NCI-H1048 (cell line): ENCODE data around the gene CCDC148.
"Not testable (repeated sequence)": the region's sequence is repeated elsewhere in the genome, so short reads cannot be mapped to it uniquely, and the experiment has no call there.

Experiments
- DNase-seq: peaks from one replicate; lab custom pipeline; 2025; lab: John Stamatoyannopoulos, UW

Gene CCDC148

DNA sequence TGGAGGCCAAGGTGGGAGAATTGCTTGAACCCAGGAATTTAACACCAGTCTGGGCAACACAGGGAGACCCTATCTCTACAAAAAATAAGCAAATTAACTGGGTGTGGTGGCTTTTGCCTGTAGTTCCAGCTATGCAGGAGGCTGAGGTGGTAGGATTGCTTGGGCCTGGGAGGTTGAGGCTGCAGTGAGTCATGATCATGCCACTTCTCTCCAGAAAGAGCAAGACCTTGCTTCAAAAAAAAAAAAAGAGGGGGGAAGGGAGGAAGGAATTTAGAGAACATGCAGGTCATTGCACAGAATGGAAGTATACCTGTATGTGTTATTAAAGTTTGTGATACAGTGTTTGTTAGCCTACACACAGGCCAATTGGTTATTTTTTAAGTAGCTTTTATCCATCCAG lies 26.0 kb upstream of the CCDC148 start:
- no peak for DNase-seq

DNA sequence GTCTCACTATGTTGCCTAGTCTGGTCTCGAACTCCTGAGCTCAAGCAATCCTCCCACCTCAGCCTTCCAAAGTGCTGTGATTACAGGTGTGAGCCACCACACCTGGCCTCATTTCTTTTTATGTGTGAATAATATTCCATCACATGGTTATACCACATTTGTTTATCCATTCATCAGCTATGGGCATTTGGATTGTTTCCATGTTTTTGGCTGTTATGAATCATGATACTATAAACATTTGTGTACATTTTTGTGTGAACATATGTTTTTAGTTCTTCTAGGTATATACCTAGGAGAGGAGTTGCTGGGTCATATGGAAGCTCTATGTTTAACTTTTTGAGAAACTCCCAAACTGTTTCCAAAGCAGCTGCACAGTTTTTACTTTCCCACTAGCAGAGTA lies 24.6 kb upstream of the CCDC148 start:
- DNase-seq = no peak

DNA sequence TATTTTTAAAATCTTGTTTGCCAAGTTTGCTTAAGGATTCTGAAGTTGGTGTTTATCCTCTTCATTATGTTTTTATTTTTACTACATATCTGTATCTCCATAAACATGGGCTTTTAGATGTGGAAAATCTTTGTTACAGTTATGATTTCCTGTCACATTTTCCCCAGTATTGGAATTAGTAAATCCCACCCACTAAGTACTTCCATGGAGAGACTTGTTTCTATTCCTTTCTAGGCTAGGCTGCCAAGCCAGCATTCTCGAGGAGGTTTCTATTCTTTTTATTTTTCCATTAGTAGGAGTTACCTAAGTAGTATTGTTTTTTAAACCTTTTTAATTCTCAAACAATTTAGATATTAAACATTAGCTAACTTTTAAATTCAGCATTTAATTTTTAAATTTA lies 22.3 kb upstream of the CCDC148 start:
- DNase-seq = no peak

DNA sequence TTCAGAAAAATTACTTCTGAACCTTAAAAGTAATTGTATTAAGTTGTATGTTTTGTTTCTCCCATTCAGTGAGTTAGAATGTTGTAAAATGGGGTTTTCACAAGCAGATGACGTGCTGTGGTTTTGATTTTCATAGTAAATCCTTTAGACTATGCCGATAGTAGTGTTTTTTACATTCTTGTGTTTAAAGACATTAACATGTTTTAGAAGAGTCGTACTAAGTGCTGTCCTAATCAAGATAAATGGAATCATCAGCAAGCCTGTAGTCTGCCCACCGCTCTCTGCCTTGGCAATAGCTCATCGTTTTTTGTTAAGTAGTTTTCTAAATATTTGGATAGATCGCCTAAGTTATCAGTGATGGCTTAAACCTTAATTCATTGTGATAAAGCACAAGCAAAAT lies 21.7 kb upstream of the CCDC148 start:
- no peak for DNase-seq

DNA sequence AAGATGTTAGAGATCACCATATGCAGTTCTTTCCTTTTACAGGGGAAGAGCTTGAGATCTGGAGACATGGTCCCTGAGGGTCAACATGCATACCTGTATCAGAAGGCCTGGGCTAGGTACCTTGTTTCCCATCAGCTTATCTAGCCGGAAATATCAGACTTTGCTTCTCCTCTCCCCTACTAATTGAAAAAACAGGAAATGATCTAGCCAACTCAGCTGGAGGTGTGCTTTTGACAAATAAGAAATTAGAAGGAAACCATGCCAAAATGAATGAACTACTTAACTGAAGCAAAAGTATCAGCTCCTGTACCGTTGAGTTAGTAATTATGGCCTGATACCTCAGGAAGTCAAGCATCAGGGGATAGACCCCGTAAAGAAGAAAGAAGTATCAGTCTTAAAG lies 20.6 kb upstream of the CCDC148 start:
- DNase-seq = no peak

DNA sequence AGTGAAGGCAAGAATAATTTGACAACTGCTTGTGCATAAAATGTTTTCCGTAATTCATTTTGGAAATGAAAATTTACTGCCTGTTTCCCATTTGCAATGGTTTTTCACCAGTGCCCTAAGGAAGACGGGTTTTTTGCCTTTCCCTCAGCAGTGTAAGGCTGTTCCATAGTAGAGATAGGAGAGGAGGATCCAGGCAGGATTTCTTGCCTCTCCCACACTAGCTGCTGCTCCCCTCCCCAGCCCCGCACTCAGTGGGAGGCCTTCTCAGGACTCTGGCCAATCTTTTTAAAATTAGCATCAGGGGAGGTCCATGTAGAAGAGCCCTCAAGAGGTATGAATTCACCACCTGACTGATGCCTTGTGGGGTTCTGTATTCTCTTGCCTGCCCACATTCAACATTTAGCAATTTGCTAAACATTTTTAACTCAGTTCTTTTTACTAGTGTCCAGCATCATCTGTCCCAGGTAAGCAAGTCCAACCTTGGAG lies 18.0 kb upstream of the CCDC148 start:
- DNase-seq = not testable (repeated sequence)

DNA sequence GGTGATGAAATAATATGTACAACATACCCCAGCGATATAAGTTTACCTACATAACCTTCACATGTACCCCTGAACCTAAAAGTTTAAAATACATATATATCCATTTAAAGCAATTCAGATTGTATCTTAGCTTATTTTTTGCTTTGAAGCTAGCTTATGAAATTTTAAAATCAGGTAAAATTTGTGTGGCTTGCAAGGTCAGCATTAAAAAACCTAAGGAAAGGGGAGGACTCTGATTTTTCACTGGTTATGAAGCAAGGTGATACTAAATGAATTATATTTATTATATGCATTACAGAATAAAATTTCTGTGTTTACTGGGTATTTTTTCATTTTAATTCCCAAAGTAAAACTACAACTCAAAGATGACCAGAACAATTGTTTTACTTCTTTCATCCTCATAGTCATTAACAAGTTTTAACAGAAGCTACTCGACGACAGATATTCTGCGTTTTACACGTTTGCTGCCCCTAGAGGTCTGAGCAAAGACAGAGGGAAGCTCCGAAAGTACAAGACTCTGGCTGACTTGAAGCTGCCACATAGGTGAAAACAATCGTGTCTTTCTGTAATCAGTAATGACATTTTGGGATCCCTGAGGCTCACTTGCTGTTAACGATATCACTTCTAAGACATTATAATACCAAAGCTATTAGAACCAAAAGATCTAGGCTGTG lies 17.3 kb upstream of the CCDC148 start:
- DNase-seq = no peak

DNA sequence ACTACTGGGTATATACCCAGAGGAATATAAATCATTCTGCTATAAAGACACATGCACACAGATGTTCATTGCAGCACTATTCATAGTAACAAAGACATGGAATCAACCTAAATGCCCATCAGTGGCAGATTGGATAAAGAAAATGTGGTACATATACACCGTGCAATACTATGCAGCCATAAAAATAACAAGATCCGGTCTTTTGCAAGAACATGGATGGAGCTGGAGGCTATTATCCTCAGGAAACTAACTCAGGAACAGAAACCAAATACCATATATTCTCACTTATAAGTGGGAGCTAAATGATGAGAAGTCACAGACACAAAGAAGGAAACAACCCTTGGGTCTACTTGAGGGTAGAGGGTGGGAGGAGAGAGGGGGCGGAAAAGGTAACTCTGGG lies 16.7 kb upstream of the CCDC148 start:
- DNase-seq = not testable (repeated sequence)

DNA sequence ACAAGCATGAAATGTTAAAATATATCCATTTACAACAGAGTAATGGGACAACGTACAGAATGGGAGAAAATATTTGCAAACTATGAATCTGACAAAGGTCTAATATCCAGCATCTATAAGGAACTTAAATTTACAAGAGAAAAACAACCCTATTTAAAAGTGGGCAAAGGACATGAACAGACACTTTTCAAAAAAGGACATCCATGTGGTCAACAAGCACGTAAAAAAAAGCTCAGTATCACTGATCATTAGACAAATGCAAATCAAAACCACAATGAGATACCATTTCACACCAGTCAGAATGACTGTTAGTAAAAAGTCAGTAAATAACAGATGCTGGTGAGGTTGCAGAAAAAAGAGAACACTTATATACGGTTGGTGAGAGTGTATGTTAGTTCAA lies 16.3 kb upstream of the CCDC148 start:
- DNase-seq = not testable (repeated sequence)

DNA sequence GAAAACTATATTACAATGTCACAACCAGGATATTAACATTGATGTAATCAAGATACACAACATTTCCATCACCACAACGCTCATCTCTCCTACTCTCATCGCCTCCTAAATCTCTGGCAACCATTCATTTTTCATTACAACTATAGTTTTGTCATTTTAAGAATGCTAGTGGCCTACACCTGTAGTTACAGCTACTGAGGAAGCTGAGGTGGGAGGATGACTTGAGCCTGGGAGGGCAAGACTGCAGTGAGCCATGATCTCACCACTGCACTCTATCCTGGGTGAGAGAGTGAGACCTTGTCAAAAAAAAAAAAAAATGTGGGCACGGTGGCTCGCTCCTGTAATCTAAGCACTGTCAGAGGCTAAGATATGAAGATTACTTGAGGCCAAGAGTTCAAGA lies 10.7 kb upstream of the CCDC148 start:
- DNase-seq = no peak

DNA sequence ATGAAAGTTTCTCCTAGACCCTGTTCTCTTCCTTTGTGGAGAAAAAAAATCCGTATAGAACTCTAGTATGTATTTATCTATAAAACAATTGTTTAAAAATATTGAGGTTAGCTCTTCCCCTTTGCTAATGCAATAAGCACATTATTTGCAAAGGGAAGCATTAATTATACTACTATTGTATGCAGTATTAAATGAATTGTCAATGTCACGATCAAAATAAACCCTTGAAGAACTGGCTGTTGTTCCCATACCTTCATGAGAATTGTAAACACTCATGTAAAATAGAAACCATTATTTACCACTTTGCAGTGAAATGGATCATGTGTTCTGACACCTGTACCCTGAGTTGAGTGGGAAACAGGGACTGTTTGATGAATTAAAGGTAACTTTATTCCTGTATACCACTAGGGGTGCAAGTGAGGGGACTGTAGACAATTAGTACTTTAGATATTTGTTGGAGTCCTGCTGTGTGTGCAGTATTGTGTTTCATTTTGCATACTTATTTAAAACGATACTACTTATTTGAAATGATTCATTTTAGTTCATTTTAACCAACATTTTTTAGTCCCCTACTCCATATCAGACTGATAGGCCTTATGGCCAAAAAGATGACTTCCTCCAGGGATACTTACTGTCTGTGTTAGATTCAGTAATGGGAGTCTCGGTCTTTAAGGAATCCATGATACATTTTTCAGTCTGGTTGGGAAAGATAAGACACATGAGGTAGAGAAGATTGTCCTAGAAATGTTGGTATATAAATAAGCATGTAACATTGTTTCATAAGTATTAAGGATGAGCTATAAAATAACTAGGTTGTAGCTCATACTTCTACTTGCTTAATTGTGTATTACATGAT lies 8.1 kb upstream of the CCDC148 start:
- no peak for DNase-seq

DNA sequence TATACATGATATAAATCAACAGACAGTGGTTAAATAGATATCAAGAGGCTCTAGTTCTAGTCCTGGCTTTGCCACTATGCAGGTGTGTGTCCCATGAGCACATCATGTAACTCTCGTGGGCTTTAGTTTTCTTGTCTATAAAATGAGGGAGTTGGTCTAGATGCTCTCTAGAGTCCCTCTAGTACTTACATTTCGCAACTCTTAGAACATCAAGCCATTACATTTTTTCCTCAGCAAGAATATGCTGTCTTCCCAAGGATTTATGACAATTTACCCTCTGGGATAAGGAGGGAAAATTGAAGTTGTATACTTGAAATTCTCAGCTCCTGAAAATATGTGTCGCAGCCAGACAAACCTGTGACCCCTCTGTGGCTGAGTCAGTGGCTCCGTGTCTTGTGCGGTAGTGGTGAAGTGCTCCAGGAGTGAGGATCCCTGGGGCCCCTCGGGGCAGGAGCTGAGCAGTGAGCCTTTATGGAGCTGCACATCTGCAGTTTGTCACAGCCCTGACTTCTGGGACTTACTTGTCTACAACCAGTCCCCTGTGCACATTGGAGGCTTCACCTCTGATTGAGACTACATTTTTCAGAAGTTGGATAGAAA lies 7.0 kb upstream of the CCDC148 start:
- DNase-seq = no peak

DNA sequence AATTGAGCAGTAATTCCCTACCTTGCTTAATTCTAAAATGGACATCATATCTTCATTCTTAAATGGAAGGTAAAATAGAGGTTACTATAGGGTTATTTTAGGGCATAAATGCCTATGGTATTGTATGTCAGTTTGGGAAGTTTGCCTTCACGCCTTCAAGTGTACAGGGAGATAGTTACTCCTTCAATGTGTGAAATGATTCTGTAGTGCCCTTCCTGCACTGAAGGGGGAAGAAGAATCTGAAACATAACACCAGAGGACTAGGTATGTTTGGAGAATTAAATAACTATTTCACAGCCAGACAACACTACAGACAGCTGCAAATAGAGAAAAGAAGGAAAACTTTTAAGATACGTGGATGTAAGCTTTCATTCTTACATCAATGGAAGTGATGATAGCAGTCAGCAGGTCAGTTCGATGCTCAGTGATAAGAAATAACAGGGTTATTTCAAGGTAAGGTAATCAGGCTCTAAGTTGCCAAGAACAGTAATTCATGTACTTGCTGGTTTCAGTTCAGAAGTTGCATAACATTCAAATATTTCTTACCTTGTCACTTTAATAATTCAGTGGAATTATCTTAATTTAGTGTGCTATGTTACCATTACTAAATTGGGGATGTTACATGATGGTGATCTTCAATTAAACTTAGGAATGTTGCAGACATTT lies 4.2 kb upstream of the CCDC148 start:
- no peak for DNase-seq

DNA sequence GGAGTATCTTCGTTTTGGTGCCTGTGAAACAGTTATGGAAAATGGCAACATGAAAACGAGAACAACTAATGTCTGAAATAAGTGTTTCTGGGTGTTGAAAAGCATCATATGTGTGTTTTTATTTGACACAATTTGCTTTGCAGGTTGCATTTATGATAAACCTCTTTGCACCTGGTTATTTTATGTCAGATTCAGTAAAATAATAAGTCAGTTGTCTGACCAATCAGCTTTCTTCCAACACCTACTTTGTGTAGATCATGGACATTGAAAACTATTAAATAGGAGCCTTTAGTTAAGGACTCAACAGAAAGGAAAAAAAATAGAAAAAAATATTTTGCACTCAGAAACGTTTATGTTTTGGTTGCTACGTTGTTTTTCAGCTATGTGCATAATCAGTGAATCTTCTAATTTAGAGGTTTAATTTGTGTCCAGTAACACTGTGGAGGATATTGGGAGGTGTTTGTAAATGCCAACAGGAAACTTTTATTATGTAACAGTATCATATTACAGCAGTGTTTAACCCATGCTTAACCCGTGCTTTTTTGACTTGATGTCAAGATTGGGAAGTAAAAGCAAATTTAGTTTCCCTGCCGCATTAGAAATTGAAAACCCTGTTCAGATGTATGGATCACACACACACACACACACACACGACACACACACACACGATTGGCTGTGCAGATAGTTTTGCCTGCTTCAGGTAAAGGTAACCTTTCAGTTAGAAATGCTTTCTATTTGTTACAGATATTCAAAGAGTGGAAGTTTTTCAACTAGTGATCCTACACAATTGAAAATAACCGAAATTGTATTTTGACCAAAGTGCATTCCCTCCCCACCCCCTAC lies 2.8 kb upstream of the CCDC148 start:
- no peak for DNase-seq

DNA sequence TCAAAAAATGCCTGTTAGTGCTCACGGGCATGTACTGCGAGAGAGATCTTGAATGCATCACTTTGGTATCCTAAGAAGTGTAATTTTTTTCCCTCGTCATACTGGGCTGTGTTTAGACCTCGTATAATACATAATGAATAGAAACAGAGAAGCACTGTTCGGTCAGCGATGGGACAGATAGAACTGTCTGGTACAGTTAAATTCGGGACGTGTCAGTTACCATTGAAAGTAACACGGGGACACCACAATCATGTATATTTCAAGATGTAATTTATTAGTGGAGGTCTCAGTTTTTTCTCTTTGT lies 2.0 kb upstream of the CCDC148 start:
- DNase-seq = no peak

DNA sequence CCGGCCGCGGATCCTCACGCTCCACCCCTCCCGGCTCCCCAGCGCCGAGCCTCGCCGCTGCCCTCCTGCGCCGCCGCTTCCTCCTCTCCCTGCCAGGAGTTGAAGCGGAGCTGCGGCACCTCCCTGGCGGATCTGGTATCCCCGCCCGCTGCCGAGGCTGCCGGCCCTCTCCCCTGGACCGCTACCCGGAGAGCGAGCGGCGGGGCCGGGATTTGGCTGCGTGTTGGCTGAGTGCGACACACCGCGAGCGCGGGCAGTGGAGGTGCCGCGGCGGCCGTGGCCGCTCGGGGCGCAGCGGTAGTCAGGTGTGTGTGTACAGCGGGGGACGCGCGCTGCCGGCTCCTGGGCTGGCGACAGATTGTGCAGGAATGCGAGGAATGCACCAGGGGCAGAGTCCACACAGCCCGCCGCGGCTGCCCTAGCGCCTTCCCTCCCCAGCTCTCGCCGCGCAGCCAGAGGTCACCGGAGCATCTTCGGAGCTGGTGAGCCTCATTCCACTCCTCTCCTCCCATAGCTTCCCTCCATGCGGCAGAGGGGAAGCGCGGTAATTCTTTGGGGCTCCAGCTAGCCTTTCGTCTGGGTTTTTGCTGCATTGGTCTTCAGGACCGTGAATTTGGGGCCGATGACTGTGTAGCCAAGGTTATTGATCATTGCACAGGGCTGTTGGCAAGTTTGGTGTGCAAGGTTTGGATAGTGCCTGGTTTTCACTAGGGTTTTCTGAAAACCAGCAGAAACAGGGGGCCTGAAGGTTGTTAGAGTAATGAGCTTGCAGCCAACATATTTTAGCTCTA lies 1.5 kb upstream of the CCDC148 start:
- peak; percentile 32 for DNase-seq

DNA sequence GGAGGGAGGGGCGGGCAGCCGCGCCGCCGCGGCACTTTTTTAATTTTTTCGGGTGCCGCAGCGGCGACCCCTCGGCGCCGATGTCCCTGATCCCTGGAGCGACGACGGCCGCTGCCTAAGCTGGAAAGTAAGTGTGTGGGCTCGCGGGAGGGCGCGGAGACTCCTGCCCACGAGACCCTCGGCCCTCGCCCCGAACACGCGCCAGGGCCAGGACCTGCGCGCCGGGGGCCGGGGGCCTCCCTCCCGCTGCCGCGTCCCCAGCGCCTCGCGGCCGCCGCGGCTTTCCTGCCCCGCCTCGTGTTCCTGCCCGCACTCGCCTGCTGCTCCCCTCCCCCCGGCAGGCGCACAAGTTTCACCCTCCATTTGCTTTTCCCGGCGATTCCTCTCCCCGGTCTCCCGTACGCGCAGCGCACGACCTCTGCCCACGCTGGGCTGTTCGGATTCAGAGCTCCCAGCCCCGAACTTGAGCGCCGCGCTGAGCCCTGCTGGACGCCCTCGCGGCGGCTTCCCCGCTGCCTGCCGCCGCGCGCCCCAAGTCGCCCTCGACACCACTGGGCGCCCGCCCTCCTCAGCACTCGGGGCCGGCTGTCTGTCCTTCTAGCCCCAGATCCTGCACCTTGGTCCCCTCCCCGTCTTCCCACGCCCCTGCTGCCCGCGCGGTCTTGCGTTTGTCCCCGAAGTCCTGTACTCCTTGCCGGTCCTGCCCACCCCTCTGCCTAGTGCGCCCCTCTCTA lies 706 bp upstream of the CCDC148 start:
- DNase-seq = no peak

DNA sequence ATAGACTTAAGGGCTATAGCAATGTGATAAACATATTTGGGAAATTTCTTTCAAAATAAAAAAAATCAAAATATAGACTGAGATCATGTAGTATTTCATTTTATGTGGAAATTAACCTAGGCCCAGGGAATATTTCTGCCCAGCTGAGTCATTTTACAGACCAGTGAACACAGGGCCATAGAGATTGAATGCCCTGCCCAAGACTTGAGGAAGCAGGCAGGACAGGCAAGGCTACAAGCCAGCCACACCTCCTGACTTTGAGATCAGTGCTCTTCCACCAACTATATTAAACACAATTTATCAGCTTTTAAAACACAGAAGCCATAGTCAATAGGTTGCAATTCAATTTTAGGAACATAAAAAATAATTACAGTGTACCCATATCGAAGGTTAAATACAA lies 12.9 kb downstream of the CCDC148 start:
- no peak for DNase-seq

DNA sequence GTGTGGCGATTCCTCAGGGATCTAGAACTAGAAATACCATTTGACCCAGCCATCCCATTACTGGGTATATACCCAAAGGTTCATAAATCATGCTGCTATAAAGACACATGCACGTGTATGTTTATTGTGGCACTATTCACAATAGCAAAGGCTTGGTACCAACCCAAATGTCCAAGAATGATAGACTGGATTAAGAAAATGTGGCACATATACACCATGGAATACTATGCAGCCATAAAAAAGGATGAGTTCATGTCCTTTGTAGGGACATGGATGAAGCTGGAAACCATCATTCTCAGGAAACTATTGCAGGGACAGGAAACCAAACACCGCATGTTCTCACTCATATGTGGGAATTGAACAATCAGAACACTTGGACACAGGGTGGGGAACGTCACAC lies 17.5 kb downstream of the CCDC148 start:
- not testable (repeated sequence) for DNase-seq

DNA sequence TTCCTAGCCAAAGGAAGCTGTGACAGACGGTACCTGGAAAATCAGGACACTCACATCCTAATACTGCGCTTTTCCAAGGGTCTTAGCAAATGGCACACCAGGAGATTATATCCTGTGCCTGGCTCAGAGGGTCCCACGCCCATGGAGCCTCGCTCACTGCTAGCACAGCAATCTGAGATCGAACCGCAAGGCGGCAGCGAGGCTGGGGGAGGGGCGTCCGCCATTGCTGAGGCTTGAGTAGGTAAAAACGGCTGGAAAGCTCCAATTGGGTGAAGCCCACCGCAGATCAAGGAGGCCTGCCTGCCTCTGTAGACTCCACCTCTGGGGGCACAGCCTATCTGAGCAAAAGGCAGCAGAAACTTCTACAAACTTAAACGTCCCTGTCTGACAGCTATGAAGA lies 22.8 kb downstream of the CCDC148 start:
- DNase-seq = not testable (repeated sequence)
